ENCODE data around the gene HIVEP3.

- TF ChIP-seq CTCF (IDR thresholded peaks at IDR 0.05), result no peak
- TF ChIP-seq POLR2A (IDR thresholded peaks at IDR 0.05), result no peak
Measured at GRCh38 chr1:41875487-41875886, 43.2 kb downstream of the HIVEP3 start.

Data from lower leg skin (tissue), 3 donors.